Hematopoietic multipotent progenitor cell treated with erythropoietin and hydrocortisone succinate and interleukin-3 and kit ligand, for 6 days (in vitro differentiated cells): Measurements from ENCODE around the gene SUGCT.
"Not testable (repeated sequence)": the region's sequence is repeated elsewhere in the genome, so short reads cannot be mapped to it uniquely, and the experiment has no call there.

Source experiments
- DNase-seq: peaks from one replicate; pipeline ENCODE4 v3.0.0-alpha.2; 2015

Gene SUGCT

GRCh38 chr7:40134428-40135316 lies at the start of gene SUGCT, which contains the start of gene MPLKIP:
TSS of gene SUGCT (plus strand) at chr7:40135005.
TSS of gene MPLKIP (minus strand) at chr7:40134622. CDS start at chr7:40134567, 55 bp downstream.
- DNase-seq = peak; percentile 92

GRCh38 chr7:40092182-40092581 lies 42.6 kb upstream of the SUGCT start:
- no peak for DNase-seq

GRCh38 chr7:40093631-40094350 lies 41.0 kb upstream of the SUGCT start:
- DNase-seq = no peak

- no peak for DNase-seq
These were observed 39.6 kb upstream of the SUGCT start for GRCh38 chr7:40095230-40095629.

- DNase-seq = no peak
These were observed 39.0 kb upstream of the SUGCT start for GRCh38 chr7:40095695-40096327.

GRCh38 chr7:40097728-40098127 lies 37.1 kb upstream of the SUGCT start:
- no peak for DNase-seq

GRCh38 chr7:40098810-40099209 lies 36.0 kb upstream of the SUGCT start:
- no peak for DNase-seq

- DNase-seq = no peak
These were observed 35.0 kb upstream of the SUGCT start for GRCh38 chr7:40099837-40100236.

- no peak for DNase-seq
These were observed 33.6 kb upstream of the SUGCT start for GRCh38 chr7:40101201-40101600.

- DNase-seq = peak; percentile 11
These were observed 31.9 kb upstream of the SUGCT start for GRCh38 chr7:40102897-40103296.

GRCh38 chr7:40105879-40106473 lies 28.8 kb upstream of the SUGCT start:
- DNase-seq = no peak

GRCh38 chr7:40115936-40116335 lies 18.9 kb upstream of the SUGCT start:
- DNase-seq = no peak

GRCh38 chr7:40117199-40117598 lies 17.6 kb upstream of the SUGCT start:
- not testable (repeated sequence) for DNase-seq

- DNase-seq = not testable (repeated sequence)
These were observed 16.6 kb upstream of the SUGCT start for GRCh38 chr7:40118201-40118600.

GRCh38 chr7:40120020-40120419 lies 14.8 kb upstream of the SUGCT start:
- no peak for DNase-seq

- not testable (repeated sequence) for DNase-seq
These were observed 12.5 kb upstream of the SUGCT start for GRCh38 chr7:40122100-40122939.

- no peak for DNase-seq
These were observed 11.9 kb upstream of the SUGCT start for GRCh38 chr7:40122940-40123254.

- DNase-seq = peak; percentile 66
These were observed 1.0 kb upstream of the SUGCT start for GRCh38 chr7:40133561-40134427.

GRCh38 chr7:40135317-40135610 lies 459 bp downstream of the SUGCT start:
- DNase-seq = peak; percentile 25

GRCh38 chr7:40137563-40137962 lies 2.8 kb downstream of the SUGCT start:
- DNase-seq = no peak

- no peak for DNase-seq
These were observed 4.2 kb downstream of the SUGCT start for GRCh38 chr7:40138973-40139372.
